K562 (cell line): Measurements from ENCODE around the gene SFTPB. TPM values are rescaled to one million over a fixed set of nuclear protein-coding genes. Genes with fewer than 3 reads are reported as not detected.

Source experiments
- ATAC-seq: fragments of 200-7000 bp; cut with Tn5 transposase; 3 replicates; pipeline ENCODE4 v1.9.1; 2020; ENCODE audit warnings: moderate library complexity
- BruUV-seq: library from RNA; stranded (reverse); fragments of 400-500 nt; replicated peaks from 2 replicates; lab custom pipeline; 2021; lab: Mats Ljungman, UMichigan
- CTCF ChIA-PET: fragments of 300-600 bp; formaldehyde crosslinking; extraction: SDS; loops from one replicate; lab custom pipeline; 2021; ENCODE audit warnings: low intra/inter-chr PET ratio; lab: Yijun Ruan, JAX
- POLR2A ChIA-PET: fragments of 300-600, 350-650 bp; sonication (Branson Sonifier 250); formaldehyde crosslinking; extraction: SDS; loops from one replicate; lab custom pipeline; 2021; ENCODE audit warnings: antibody characterized with exemption, inconsistent platforms; lab: Yijun Ruan, JAX
- DNase-seq, 4 experiments: peaks; one replicate each; pipeline versions ENCODE4 v3.0.0 to v3.0.0-alpha.2; 2011 to 2018; ENCODE audit warnings: low spot score in 3 of 4, mixed read lengths in 3 of 4; ENCODE audit errors: extremely low read depth in 1 of 4
- FAIRE-seq: peaks from 2 replicates; lab custom pipeline; 2011; peaks lifted over from hg19 to GRCh38; lab: Jason Lieb, UNC
- H2AFZ ChIP-seq: 2 replicates; pipeline ENCODE4 v1.6.0; 2011; ENCODE audit warnings: low read depth, low read length, control low read depth, inconsistent platforms
- H3K27ac ChIP-seq: fragments of 200-600 bp; 3 replicates; pipeline ENCODE4 v1.8.0; 2011; ENCODE audit warnings: low read depth, mild to moderate bottlenecking, control low read depth, inconsistent platforms, low read length, moderate library complexity, mixed read lengths; ENCODE audit errors: extremely low read depth
- H3K27me3 ChIP-seq, 2 experiments: fragments of 300-600 bp in 1 of 2; 2 replicates in 1 of 2; 3 replicates in 1 of 2; pipeline versions ENCODE4 v1.6.0 to v1.8.0; 2011; ENCODE audit warnings: inconsistent platforms in 2 of 2, low read length in 2 of 2, mild to moderate bottlenecking in 1 of 2, mixed read lengths in 1 of 2, moderate library complexity in 1 of 2; ENCODE audit not compliant: control insufficient read depth in 2 of 2, insufficient read depth in 2 of 2
- H3K36me3 ChIP-seq: fragments of 300-600 bp; 3 replicates; pipeline ENCODE4 v1.8.0; 2011; ENCODE audit warnings: mild to moderate bottlenecking, low read length, inconsistent platforms; ENCODE audit not compliant: control insufficient read depth, insufficient read depth
- H3K4me1 ChIP-seq, 2 experiments: fragments of 200-600 bp in 1 of 2; replicated peaks in 1 of 2; 2 replicates in 1 of 2; 3 replicates in 1 of 2; pipeline versions ENCODE4 v1.5.1 to v1.8.0; 2011; ENCODE audit warnings: inconsistent platforms in 2 of 2, low read length in 2 of 2, mild to moderate bottlenecking in 1 of 2, mixed read lengths in 1 of 2, moderate library complexity in 1 of 2; ENCODE audit not compliant: control insufficient read depth in 2 of 2, insufficient read depth in 2 of 2
- H3K4me2 ChIP-seq: 2 replicates; pipeline ENCODE4 v1.6.1; 2011; ENCODE audit warnings: low read length, control low read depth, inconsistent platforms, mixed read lengths; ENCODE audit not compliant: insufficient read depth
- H3K4me3 ChIP-seq: fragments of 200-600 bp; sonication (generic), shearing (Covaris generic); 2 replicates; pipeline ENCODE4 v1.5.1; 2016; ENCODE audit warnings: control low read depth, inconsistent platforms
- H3K79me2 ChIP-seq: fragments of 200-600 bp; 3 replicates; pipeline ENCODE4 v1.8.0; 2011; ENCODE audit warnings: low read length, inconsistent platforms; ENCODE audit not compliant: control insufficient read depth, insufficient read depth
- H3K9ac ChIP-seq, 2 experiments: 2 replicates each; pipeline versions ENCODE4 v1.6.0 to v1.6.1; 2011; ENCODE audit warnings: low read depth in 2 of 2, low read length in 2 of 2, control low read depth in 1 of 2, inconsistent platforms in 1 of 2, mild to moderate bottlenecking in 1 of 2, mixed read lengths in 1 of 2; ENCODE audit not compliant: insufficient read depth in 1 of 2
- H3K9me1 ChIP-seq: one replicate; pipeline ENCODE4 v1.6.0; 2011; ENCODE audit warnings: inconsistent platforms, mild to moderate bottlenecking, low read length, moderate library complexity; ENCODE audit not compliant: control insufficient read depth, insufficient read depth
- H3K9me3 ChIP-seq: replicated peaks from 2 replicates; pipeline ENCODE4 v1.5.1; 2011; ENCODE audit warnings: low read depth, low read length, inconsistent platforms; ENCODE audit not compliant: control insufficient read depth, insufficient read depth
- H4K20me1 ChIP-seq: replicated peaks from 2 replicates; pipeline ENCODE4 v1.6.1; 2011; ENCODE audit warnings: low read length, inconsistent platforms, mixed read lengths; ENCODE audit not compliant: control insufficient read depth, insufficient read depth
- HOXB6 ChIP-seq: fragments of 250-450 bp; sonication (Bioruptor Pico); IDR thresholded peaks from 2 replicates; pipeline ENCODE4 v1.5.1; 2022; ENCODE audit warnings: mild to moderate bottlenecking, borderline replicate concordance
- PRDM10 ChIP-seq: fragments of 450-650 bp; IDR thresholded peaks from 2 replicates; pipeline ENCODE4 v1.6.1; 2018; ENCODE audit not compliant: partially characterized antibody
- SETDB1 ChIP-seq: IDR thresholded peaks from one replicate; pipeline ENCODE4 v1.6.1; 2012; ENCODE audit warnings: low read length, control low read depth, inconsistent platforms
- SRSF1 ChIP-seq: fragments of 200-400 bp; formaldehyde crosslinking; IDR thresholded peaks from 2 replicates; pipeline ENCODE4 v1.6.1; 2017; ENCODE audit warnings: mild to moderate bottlenecking, low read depth, low read length, moderate library complexity
- ZFP36 ChIP-seq: fragments of 150-350 bp; IDR thresholded peaks from 2 replicates; pipeline ENCODE4 v1.6.1; 2018; ENCODE audit warnings: low read length, low read depth; ENCODE audit not compliant: partially characterized antibody
- ZNF253 ChIP-seq: fragments of 250-450 bp; sonication (Bioruptor Pico); conservative IDR thresholded peaks from 2 replicates; pipeline ENCODE4 v1.6.1; 2021; ENCODE audit warnings: mild to moderate bottlenecking
- ZNF639 ChIP-seq, 2 experiments: fragments of 200-800 bp in 1 of 2; sonication (Bioruptor generic) in 1 of 2; sonication (generic) in 1 of 2; formaldehyde crosslinking in 1 of 2; IDR thresholded peaks in 1 of 2; conservative IDR thresholded peaks in 1 of 2; 2 replicates each; pipeline versions ENCODE4 v1.5.0 to v1.6.1; 2016 to 2020; ENCODE audit warnings: missing compliant biosample characterization in 1 of 2, missing genetic modification characterization in 1 of 2, missing genetic modification reagents in 1 of 2
- ZNF785 ChIP-seq: fragments of 250-450 bp; sonication (Bioruptor Pico); IDR thresholded peaks from 2 replicates; pipeline ENCODE4 v1.4.0; 2020; ENCODE audit warnings: mild to moderate bottlenecking
- WGBS: fragments of 100-300 bp; shearing (Covaris generic); methylation state at CpG from one replicate; pipeline ENCODE4 v1.1.6; 2016; ENCODE audit warnings: low coverage, mixed read lengths; ENCODE audit not compliant: insufficient coverage; ENCODE audit errors: missing lambda C conversion rate; 5-methylcytosine and 5-hydroxymethylcytosine counted together
- in situ Hi-C: fragments of 300-500 bp; cut with MboI; formaldehyde crosslinking; loops from 4 replicates; pipeline ENCODE4 v1.15.0; 2018; ENCODE audit warnings: inconsistent platforms, mixed read lengths
- intact Hi-C: fragments of 100-400 bp; cut with micrococcal nuclease; formaldehyde crosslinking; loops from 2 replicates; pipeline ENCODE4 v1.14.2; 2022
- polyA plus RNA-seq, 8 experiments: library from polyadenylated mRNA; depleted of rRNA in 4 of 8; stranded (reverse) in 5 of 8; unstranded in 3 of 8; fragments of >200 nt; fragmentation: Nextera tagmentation in 2 of 8; fragmentation: Illumina TruSeq in 1 of 8; extraction: Ambion mirVana in 2 of 8; extraction: Trizol in 1 of 8; gene quantifications; 2 replicates each; pipeline versions ENCODE4 v1.2.1 to v1.2.3, GENCODE V29; 2011 to 2014; ENCODE audit warnings: inconsistent platforms in 1 of 8, missing spikeins in 1 of 8
- total RNA-seq, 7 experiments: library from RNA; depleted of rRNA in 6 of 7; stranded (reverse); fragments of >200 nt in 6 of 7; fragmentation: Illumina TruSeq in 2 of 7; extraction: Trizol in 2 of 7; gene quantifications; 2 replicates each; pipeline versions ENCODE4 v1.2.1 to v1.2.3, GENCODE V29; 2011 to 2021; ENCODE audit warnings: low replicate concordance in 1 of 7
- TF ChIP-seq, protein P1 (sequence below): fragments of 250-450 bp; sonication (Bioruptor Pico); IDR thresholded peaks from 2 replicates; pipeline ENCODE4 v1.5.0; 2022; ENCODE audit warnings: mild to moderate bottlenecking
- TF ChIP-seq, protein P2 (sequence below), 2 experiments: fragments of 450-650 bp; conservative IDR thresholded peaks; 2 replicates each; pipeline ENCODE4 v1.6.1; 2017; ENCODE audit warnings: mild to moderate bottlenecking in 2 of 2, moderate library complexity in 2 of 2

SFTPB gene
- total and polyA plus RNA-seq, 9 of the 15 experiments (the other 6 are each of a cell fraction or from before 2014, with no cell fraction given), result 0.03 to 7.0 TPM; not detected in 7

DNA sequence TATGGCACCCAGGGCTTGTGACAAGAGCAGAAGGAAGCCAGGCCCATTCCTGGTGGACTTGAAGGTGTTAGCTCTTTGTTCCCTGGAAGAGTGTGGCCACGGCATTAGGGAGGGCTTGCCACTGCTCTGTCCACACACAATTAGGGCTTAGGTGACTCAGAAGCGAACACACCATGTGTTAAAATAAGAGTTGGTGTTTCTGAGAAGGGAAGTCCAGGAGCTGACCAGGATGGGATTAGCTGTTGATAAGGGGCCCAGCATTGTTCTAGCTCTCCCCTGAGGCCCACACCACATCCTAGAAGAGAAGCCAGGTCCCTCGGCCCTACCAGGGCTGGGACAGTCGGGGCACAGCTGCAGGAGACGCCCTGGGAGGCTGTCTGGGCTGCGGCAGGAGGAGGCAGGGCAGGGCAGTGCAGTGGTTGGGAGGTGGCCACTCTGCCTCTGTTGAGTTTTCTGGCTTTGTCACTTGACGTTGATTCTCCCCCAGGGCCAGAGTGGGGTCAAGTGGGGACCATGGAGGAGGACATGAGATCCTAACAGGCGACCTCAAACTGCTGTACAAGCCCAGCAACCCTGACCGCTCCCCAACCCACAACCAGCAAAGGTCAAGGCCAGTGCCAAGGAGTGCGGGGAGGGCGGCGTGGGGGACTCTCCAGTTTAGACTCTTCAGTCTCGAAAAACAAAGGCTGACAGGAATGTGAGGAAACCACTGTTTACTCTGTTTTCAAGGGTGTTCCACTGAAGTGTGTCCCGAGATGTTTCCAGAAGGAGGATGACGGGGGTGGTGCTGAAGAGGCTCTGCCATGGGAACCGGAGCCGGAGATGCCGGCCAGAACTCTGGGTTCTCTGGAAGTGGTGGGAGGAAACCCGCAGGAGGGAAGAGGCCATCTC lies 42.9 kb upstream of the SFTPB start:
- Histone ChIP-seq H3K4me1 (peaks cover 5 to 18% of the 10 kb centered on the region in 2 experiments; a peak in 4 of 5 replicates), H3K27me3 (peaks cover 0 to 18% of the 10 kb centered on the region in 2 experiments; a peak in 3 of 5 replicates), H3K9ac (0 out of 4 replicates have a peak overlapping the region, but pooled peaks of 1 of the 2 experiments have one; percentile 2), H3K79me2 (no peaks in the 10 kb centered on the region), H3K36me3 (no peaks in the 10 kb centered on the region), H4K20me1 (no peaks in the 10 kb centered on the region), H3K4me3 (no peak overlapping the region), H3K27ac (no peak overlapping the region), H2AFZ (peak overlapping the region; percentile 55), H3K9me1 (no peaks in the 10 kb centered on the region), H3K9me3 (no peaks in the 10 kb centered on the region), H3K4me2 (no peak overlapping the region)
- ChIA-PET POLR2A (interaction anchor here (0.6 to 1.3 kb wide), 2 partner anchors 106 to 332 kb away, joined by 3 to 5 read pairs; no protein-coding TSS in a partner anchor), CTCF (no interaction called here)
- WGBS, result 27% methylated on average over 19 of the region's 19 CpGs
- FAIRE-seq, result no peak
- in situ Hi-C loops (no loop called here), intact Hi-C loops (no loop called here)
- no TSS peak for BruUV-seq
- DNase-seq, result no peak
- ATAC-seq, result peak; percentile 17; the same call in 2 of the 3 replicates
- TF ChIP-seq SRSF1 (no peak), PRDM10 (no peak), SETDB1 (no peak), ZFP36 (no peak), ZNF253 (CRISPR knock-in tag) (no peak), ZNF639 (CRISPR knock-in tag; conservative IDR thresholded peaks at IDR 0.05 in 1 of 2, IDR thresholded peaks at IDR 0.05 in 1 of 2) (no peak), ZNF785 (CRISPR knock-in tag) (no peak), HOXB6 (CRISPR knock-in tag) (no peak)
- TF ChIP-seq, protein P1, sequence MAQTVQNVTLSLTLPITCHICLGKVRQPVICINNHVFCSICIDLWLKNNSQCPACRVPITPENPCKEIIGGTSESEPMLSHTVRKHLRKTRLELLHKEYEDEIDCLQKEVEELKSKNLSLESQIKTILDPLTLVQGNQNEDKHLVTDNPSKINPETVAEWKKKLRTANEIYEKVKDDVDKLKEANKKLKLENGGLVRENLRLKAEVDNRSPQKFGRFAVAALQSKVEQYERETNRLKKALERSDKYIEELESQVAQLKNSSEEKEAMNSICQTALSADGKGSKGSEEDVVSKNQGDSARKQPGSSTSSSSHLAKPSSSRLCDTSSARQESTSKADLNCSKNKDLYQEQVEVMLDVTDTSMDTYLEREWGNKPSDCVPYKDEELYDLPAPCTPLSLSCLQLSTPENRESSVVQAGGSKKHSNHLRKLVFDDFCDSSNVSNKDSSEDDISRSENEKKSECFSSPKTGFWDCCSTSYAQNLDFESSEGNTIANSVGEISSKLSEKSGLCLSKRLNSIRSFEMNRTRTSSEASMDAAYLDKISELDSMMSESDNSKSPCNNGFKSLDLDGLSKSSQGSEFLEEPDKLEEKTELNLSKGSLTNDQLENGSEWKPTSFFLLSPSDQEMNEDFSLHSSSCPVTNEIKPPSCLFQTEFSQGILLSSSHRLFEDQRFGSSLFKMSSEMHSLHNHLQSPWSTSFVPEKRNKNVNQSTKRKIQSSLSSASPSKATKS (CRISPR knock-in tag), result no peak
- TF ChIP-seq, protein P2, sequence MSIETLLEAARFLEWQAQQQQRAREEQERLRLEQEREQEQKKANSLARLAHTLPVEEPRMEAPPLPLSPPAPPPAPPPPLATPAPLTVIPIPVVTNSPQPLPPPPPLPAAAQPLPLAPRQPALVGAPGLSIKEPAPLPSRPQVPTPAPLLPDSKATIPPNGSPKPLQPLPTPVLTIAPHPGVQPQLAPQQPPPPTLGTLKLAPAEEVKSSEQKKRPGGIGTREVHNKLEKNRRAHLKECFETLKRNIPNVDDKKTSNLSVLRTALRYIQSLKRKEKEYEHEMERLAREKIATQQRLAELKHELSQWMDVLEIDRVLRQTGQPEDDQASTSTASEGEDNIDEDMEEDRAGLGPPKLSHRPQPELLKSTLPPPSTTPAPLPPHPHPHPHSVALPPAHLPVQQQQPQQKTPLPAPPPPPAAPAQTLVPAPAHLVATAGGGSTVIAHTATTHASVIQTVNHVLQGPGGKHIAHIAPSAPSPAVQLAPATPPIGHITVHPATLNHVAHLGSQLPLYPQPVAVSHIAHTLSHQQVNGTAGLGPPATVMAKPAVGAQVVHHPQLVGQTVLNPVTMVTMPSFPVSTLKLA (conservative IDR thresholded peaks at IDR 0.05), result no peak
